CD4-positive, alpha-beta T cell (primary cell): ENCODE measurements around the gene CNOT2. TPM values are rescaled to one million over a fixed set of nuclear protein-coding genes. Genes with fewer than 3 reads are reported as not detected.

ENCODE experiments used
- ATAC-seq: fragments of 200-7000 bp; cut with Tn5 transposase; one replicate; pipeline ENCODE4 v1.10.0; 2022; ENCODE audit warnings: mild to moderate bottlenecking; ENCODE audit not compliant: poor library complexity
- CTCF ChIA-PET: fragments of 350-600 bp; sonication (Branson Sonifier 250); formaldehyde crosslinking; loops from one replicate; lab custom pipeline; 2021; ENCODE audit warnings: antibody characterized with exemption, inconsistent platforms; lab: Charles Lee
- POLR2A ChIA-PET: fragments of 350-600 bp; sonication (Branson Sonifier 250); formaldehyde crosslinking; loops from one replicate; lab custom pipeline; 2021; ENCODE audit warnings: antibody characterized with exemption, inconsistent platforms; lab: Charles Lee
- DNase-seq, 14 experiments: peaks; one replicate each; pipeline ENCODE4 v3.0.0-alpha.2; 2013 to 2020; ENCODE audit warnings: mixed read lengths in 2 of 14
- H3K27ac ChIP-seq, 2 donors: one replicate each; pipeline versions ENCODE4 v1.5.1 to v1.7.0; 2013; ENCODE audit warnings: low read length in 2 of 2, low read depth in 1 of 2, mild to moderate bottlenecking in 1 of 2
- H3K27me3 ChIP-seq, 2 experiments: 1 replicate in 1 of 2; 2 replicates in 1 of 2; pipeline versions ENCODE4 v1.6.1 to v1.7.0; 2013; ENCODE audit warnings: low read length in 2 of 2, control low read depth in 1 of 2, mild to moderate bottlenecking in 1 of 2, moderate library complexity in 1 of 2; ENCODE audit not compliant: insufficient read depth in 2 of 2, control insufficient read depth in 1 of 2
- H3K36me3 ChIP-seq: one replicate; pipeline ENCODE4 v1.6.1; 2013; ENCODE audit warnings: low read length, control low read depth; ENCODE audit not compliant: insufficient read depth
- H3K4me1 ChIP-seq: one replicate; pipeline ENCODE4 v1.6.1; 2013; ENCODE audit warnings: low read length, control low read depth; ENCODE audit not compliant: insufficient read depth
- H3K4me3 ChIP-seq: one replicate; pipeline ENCODE4 v1.5.1; 2013; ENCODE audit warnings: mild to moderate bottlenecking, low read length, moderate library complexity
- H3K9me3 ChIP-seq, 2 experiments: 1 replicate in 1 of 2; 2 replicates in 1 of 2; pipeline versions ENCODE4 v1.6.1 to v1.7.0; 2013; ENCODE audit warnings: low read length in 2 of 2, mild to moderate bottlenecking in 2 of 2, control low read depth in 1 of 2, moderate library complexity in 1 of 2; ENCODE audit not compliant: control insufficient read depth in 1 of 2, insufficient read depth in 1 of 2
- H3K27ac Mint-ChIP-seq: one replicate; pipeline ENCODE4 v1.8.0; 2020; ENCODE audit warnings: mixed read lengths
- H3K27me3 Mint-ChIP-seq: one replicate; pipeline ENCODE4 v1.8.0; 2021; ENCODE audit warnings: mixed read lengths
- H3K36me3 Mint-ChIP-seq: one replicate; pipeline ENCODE4 v1.8.0; 2021; ENCODE audit warnings: low read depth, mixed read lengths
- H3K4me1 Mint-ChIP-seq: one replicate; pipeline ENCODE4 v1.8.0; 2021; ENCODE audit warnings: low read depth, mixed read lengths
- H3K4me3 Mint-ChIP-seq: one replicate; pipeline ENCODE4 v1.8.0; 2020; ENCODE audit warnings: mild to moderate bottlenecking, mixed read lengths
- H3K9me3 Mint-ChIP-seq: one replicate; pipeline ENCODE4 v1.8.0; 2020; ENCODE audit warnings: mixed read lengths
- CTCF ChIP-seq: fragments of 200-600 bp; IDR thresholded peaks from one replicate; pipeline ENCODE4 v1.8.0; 2022; ENCODE audit warnings: antibody characterized with exemption, mild to moderate bottlenecking
- intact Hi-C, 2 experiments: fragments of 100-400 bp; cut with DNase I in 1 of 2; cut with micrococcal nuclease in 1 of 2; formaldehyde crosslinking; loops; one replicate each; pipeline versions ENCODE4 v1.15.1 to v1.9.0; 2023 to 2025; cut with DNase I, micrococcal nuclease
- total RNA-seq, 174 experiments: library from RNA in 2 of 174; stranded (reverse) in 2 of 174; gene quantifications; one replicate each; pipeline ENCODE4 v1.2.3 and lab custom pipeline; 2021 to 2026

The CNOT2 gene
- total RNA-seq, 2 experiments from 2014 or later = 107 to 121 TPM

- H3K27ac ChIP-seq = no peak overlapping the region
- ChIA-PET CTCF (no interaction called here), POLR2A (no interaction called here)
- H3K9me3 Mint-ChIP-seq = no peaks in the 10 kb centered on the region
- no peaks in the 10 kb centered on the region for H3K4me1 ChIP-seq
- no peaks in the 10 kb centered on the region for H3K27me3 ChIP-seq
- peaks cover 24% of the 10 kb centered on the region for H3K36me3 Mint-ChIP-seq
- no peak overlapping the region for H3K4me3 ChIP-seq
- H3K27me3 Mint-ChIP-seq = no peaks in the 10 kb centered on the region
- no peak for TF ChIP-seq CTCF
- H3K9me3 ChIP-seq = no peaks in the 10 kb centered on the region
- no peak overlapping the region for H3K27ac Mint-ChIP-seq
- DNase-seq = peak in 1 of 14 experiments; percentile 17
- H3K4me3 Mint-ChIP-seq = no peak overlapping the region
- peaks cover 18% of the 10 kb centered on the region for H3K4me1 Mint-ChIP-seq
- ATAC-seq = no peak
- peaks cover 12% of the 10 kb centered on the region for H3K36me3 ChIP-seq
- intact Hi-C loops = no loop called here
Measured at GRCh38 chr12:70353780-70354660, 110.8 kb downstream of the CNOT2 start.

GRCh38 chr12:70354787-70355186, 111.6 kb downstream of the CNOT2 start:
- H3K4me3 ChIP-seq = no peak overlapping the region
- ChIA-PET POLR2A (interaction anchor here (0.9 kb wide), 1 partner anchor 10 kb away, joined by 3 read pairs; no protein-coding TSS in a partner anchor), CTCF (no interaction called here)
- peaks cover 24% of the 10 kb centered on the region for H3K36me3 Mint-ChIP-seq
- no peaks in the 10 kb centered on the region for H3K9me3 Mint-ChIP-seq
- no peaks in the 10 kb centered on the region for H3K4me1 ChIP-seq
- H3K36me3 ChIP-seq = peaks cover 12% of the 10 kb centered on the region
- H3K27me3 Mint-ChIP-seq = no peaks in the 10 kb centered on the region
- no peak overlapping the region for H3K4me3 Mint-ChIP-seq
- no peaks in the 10 kb centered on the region for H3K9me3 ChIP-seq
- peak; percentile 49 for ATAC-seq
- intact Hi-C loops = no loop called here
- H3K27ac Mint-ChIP-seq = no peak overlapping the region
- H3K27me3 ChIP-seq = no peaks in the 10 kb centered on the region
- H3K27ac ChIP-seq = no peak overlapping the region
- H3K4me1 Mint-ChIP-seq = peaks cover 18% of the 10 kb centered on the region
- DNase-seq = peak in 1 of 14 experiments; percentile 6
- no peak for TF ChIP-seq CTCF

- ChIA-PET CTCF (no interaction called here), POLR2A (interaction anchor here (0.7 to 2.4 kb wide), 2 partner anchors 10 to 112 kb away, joined by 4 to 24 read pairs; partner anchors contain the start of gene KCNMB4)
- H3K27ac Mint-ChIP-seq = no peak overlapping the region
- Histone ChIP-seq H3K9me3 (no peaks in the 10 kb centered on the region), H3K4me3 (no peak overlapping the region), H3K4me1 (no peaks in the 10 kb centered on the region), H3K27me3 (no peaks in the 10 kb centered on the region), H3K27ac (no peak overlapping the region), H3K36me3 (peaks cover 12% of the 10 kb centered on the region)
- H3K36me3 Mint-ChIP-seq = peaks cover 24% of the 10 kb centered on the region
- no peaks in the 10 kb centered on the region for H3K27me3 Mint-ChIP-seq
- no peak for TF ChIP-seq CTCF
- DNase-seq (no peak), ATAC-seq (no peak)
- no peak overlapping the region for H3K4me3 Mint-ChIP-seq
- H3K4me1 Mint-ChIP-seq = peaks cover 18% of the 10 kb centered on the region
- no peaks in the 10 kb centered on the region for H3K9me3 Mint-ChIP-seq
- intact Hi-C loops = no loop called here
Measured at GRCh38 chr12:70355972-70356371, 112.7 kb downstream of the CNOT2 start.
